GM19193 (cell line): Measurements from ENCODE around the gene CBLB.

Source experiments
- POLR2A ChIP-seq: IDR thresholded peaks from 4 replicates; pipeline ENCODE4 v1.6.1; 2011; ENCODE audit not compliant: insufficient read depth, insufficient read length; ENCODE audit errors: extremely low read depth

Gene CBLB

DNA sequence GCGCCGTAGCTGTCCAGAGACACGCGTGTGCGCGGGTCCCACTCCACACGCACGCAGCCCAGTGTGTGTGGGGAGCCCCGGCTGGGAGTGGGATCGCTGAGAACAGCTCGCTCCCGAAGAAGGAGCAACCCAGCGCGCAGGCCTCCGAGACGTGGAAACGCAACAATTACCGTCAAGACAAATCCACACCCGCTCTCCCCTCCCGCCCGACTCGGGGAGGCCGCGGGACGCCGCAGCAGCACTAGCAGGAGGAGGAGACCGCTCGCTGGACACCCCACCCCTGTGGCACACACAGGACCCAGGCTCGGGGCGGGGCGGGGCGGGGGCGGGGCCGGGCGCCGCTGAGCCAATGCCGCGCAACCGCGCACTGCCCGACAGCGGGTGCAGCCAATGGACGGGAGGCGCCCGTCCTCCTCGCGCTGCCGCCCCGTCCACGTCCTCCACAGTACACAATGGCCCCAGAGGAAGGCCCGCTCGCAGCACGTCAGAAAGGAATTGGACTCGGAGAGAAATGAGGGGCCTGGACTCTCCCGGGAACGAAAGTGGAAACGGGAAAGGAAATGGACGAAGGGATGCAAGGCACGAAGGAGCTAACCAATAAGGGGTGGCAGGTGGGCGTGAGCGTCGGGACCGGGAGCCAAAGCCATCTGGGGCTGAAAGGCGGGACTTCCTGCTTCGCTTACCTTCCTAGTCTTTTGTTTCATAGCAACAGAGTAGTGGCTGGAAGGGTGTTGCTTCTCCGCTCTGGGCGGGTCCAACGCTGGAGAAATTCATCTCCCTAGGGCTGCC lies at the start of gene CBLB:
Gene CBLB, minus strand, starts transcription at position 271 of the 789 bp plus-strand sequence. CDS start 1,435 bp downstream, outside the sequence.
- peak; percentile 57 for TF ChIP-seq POLR2A

DNA sequence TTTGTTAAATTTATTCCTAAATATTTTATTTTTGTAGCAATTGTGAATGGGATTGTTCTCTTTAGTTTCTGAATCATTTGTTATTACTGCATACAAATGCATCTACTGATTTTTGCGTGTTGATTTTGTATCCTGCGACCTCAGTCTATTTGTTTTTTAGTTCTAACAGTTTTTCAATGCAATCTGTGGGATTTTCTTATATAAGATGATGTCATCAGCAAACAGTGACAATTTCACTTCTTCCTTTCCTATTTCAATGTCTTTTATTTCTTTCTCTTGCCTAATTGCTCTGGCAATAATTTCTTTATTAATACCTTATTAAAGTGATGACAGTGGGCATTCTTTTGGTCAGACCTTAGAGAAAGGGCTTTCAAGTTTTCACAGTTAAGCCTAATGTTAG lies 48.0 kb upstream of the CBLB start:
- no peak for TF ChIP-seq POLR2A

DNA sequence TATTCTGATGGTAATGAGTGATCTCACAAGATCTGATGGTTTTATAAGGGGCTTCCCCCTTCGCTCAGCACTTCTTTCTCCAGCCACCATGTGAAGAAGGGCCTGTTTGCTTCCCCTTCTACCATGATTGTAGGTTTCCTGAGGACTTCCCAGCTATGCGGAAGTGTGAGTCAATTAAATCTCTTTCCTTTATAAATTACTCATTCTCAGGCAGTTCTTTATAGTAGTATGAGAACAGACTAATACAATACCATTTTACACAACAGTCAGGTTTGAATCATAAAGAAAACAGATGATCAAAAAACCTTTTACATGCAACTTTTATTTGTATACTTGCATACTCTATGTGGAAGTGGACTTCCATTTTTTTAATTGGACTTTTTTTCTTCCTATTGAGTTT lies 46.7 kb upstream of the CBLB start:
- TF ChIP-seq POLR2A = no peak

DNA sequence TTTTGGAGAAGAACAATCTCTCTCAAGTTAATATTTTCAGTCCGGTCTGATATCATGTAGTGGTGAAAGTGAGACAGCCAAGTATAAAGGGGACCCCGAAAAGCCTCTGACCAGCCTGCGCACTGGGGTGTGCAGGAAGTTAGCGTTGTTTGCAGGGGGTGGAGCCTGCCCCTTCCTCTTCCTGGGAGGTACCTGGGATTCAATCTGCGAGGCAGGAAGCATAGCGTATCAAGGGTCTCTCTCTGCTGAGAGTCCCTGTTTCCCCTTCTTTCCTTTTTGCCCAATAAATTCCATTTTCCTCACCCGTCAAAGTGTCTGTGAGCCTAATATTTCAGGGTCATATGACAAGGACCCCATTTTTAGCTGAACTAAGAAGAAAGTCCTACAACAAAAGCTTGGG lies 44.8 kb upstream of the CBLB start:
- no peak for TF ChIP-seq POLR2A

DNA sequence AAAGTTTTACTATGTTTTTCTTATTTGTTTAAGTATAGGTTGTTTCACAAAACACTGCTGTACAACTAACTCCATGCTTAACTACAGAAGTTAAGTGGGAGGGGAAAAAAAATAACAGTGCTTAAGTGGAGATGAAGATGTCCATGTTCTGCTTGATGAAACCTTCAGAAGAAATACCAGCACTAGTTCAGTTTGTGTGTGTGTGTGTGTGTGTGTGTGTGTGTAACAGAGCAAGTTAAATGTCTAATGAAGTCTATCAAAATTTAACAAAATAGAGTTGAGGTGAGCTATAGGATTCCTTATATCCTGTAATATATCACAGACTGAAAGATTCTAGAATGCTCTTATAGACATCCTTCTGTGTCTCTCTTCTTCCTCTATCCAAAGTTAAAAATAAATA lies 44.1 kb upstream of the CBLB start:
- TF ChIP-seq POLR2A = no peak

DNA sequence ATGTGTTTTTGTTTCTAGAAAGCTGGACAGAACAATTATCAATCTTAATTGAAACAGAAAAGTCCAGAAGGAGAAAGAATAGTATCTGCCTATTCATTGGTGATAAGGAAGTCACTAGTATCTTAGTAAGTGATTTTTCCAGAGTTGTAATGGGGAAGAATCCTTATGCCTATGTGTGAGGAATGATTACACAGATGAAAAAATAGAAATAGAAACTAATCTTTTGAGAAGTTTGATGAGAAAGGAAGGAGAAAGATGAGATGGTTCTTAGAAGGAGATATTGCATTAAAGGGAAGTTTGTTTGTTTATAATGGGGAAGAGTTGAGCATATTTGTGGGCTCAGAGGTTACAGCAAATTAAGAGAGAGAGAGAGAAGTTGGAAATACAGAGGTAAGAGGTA lies 42.7 kb upstream of the CBLB start:
- no peak for TF ChIP-seq POLR2A

DNA sequence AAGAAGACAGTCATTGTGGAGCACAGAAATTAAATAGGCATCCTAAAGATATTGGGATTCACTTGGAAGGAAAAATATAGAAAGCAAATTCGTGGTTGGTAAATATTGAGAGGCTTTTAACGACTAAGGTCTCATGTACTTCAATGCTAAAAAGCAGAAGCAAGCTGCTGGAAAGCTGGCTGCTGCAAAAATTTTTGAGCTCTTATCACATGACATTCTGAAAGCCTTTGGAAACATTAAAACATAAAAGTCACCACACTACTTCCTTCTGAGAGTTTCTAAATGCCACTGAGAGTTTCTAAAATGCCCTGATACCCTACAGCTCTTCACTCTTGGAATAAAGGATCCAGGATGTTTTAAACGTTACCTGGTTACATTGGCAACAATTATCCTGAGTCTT lies 39.0 kb upstream of the CBLB start:
- TF ChIP-seq POLR2A = no peak

DNA sequence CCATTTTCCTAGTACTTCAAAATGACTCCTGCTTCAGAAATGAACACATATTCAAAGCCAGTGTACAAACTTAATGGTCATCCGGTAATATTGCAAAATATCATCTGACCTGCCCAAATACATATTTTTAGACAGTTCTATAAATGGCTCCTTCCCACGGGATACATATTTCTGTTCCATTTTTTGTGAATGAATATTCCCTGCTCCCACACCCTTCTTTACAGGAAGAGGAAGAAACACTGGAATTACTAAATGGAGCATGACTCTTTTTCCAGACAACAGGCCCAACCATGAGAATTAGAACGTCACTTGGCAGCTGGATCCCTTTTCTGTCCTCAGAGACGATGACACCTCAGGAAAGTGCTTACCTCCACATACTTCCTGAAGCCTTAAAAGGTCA lies 38.0 kb upstream of the CBLB start:
- no peak for TF ChIP-seq POLR2A

DNA sequence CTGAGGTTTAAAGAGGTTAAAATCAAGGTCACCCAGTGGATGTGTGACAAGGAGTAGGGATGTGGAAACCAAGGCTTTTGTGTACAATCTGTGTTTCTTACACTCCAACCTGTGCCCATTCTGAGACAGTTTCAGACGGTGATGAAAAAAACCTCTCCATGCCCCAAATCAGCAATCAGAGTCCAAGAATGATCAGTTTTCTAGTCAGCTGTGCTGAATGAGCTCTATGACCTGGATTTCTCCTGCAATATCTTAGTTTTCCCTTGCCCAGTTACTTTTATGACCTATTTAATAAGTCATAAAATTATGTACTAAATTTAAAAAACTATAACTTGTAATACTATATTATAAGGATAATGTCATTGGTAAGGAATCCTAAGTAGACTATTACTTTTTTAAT lies 37.5 kb upstream of the CBLB start:
- TF ChIP-seq POLR2A = no peak

DNA sequence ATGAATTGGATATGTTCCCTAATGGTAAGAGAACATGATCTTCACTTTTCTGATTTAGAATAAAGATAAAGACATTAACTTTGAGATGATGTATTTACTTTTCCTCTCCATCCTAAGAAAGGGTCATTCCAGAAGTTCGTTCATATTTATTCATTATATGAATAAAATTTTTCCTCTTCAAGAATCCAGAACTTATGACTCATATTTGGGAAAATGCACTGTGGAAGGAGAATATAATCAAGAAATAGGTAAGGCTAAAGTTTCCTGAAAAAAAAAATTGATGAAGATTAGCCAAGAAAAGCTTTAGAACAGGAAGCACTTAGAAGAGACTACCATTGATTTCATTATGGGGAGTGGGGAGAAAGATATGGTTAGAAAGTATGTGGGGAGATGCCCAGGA lies 36.5 kb upstream of the CBLB start:
- TF ChIP-seq POLR2A = no peak

DNA sequence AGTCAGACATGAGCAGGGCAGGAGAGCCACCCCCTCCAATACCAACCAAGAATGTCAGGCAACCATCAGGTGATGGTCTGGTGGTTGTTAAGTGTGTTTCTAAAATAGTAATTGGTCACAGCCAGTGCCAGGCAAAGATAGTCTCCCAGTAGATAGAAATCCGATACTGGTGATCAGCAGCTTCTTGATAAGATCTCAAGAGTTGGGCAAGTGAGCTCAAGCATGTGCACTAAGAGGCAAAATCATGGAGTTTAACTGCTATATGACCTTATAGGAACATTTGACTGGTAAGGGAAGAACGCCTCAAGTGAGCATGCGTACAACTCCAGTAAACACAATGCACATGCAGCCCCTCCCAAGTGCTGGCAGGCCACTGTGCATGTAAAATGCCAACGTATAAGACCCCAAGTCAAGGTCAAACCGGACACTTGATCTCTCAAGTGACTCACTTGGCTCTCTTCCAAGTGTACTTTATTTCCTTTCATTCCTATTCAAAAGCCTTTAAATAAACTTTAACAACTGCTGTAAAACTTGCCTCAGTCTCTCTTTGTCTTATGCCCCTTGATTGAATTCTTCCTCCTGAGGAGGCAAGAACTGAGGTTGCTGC lies 36.0 kb upstream of the CBLB start:
- no peak for TF ChIP-seq POLR2A

DNA sequence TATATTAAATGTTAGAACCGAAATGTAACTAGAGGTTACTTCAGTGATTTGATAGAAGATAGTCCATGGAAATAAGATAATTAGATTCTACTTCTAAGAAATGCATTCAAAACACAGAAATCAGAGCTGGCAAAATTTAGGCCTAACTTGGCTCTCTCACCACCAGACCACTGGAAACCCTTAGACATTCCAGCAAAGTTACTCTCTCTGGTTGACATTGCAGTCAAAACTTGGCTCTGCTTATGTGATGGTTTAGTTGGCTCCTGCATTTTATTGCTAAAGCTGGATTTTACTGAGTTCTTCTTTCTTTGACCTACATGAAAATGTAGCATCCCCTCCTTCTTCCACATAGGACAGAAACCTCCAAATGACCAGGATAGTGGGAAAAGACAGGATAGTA lies 35.4 kb upstream of the CBLB start:
- TF ChIP-seq POLR2A = no peak

DNA sequence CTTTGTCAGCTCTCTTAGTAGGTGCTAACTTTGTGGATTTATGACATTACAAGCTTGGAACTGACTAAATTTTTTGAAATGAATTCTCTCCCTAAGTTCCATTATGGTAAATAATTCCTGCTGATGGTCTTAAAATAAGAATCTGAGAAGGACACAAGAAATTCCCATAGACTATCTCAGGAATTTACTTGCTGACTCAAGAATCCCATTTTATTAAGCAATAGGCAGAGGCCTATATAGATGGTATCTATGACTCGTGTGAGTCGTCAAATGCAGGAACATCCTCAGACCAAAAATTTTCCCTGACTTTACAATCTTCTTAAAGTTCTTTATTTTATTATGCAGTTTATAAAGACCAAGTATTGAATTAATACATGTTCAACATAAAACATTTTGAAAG lies 30.7 kb upstream of the CBLB start:
- TF ChIP-seq POLR2A = no peak

DNA sequence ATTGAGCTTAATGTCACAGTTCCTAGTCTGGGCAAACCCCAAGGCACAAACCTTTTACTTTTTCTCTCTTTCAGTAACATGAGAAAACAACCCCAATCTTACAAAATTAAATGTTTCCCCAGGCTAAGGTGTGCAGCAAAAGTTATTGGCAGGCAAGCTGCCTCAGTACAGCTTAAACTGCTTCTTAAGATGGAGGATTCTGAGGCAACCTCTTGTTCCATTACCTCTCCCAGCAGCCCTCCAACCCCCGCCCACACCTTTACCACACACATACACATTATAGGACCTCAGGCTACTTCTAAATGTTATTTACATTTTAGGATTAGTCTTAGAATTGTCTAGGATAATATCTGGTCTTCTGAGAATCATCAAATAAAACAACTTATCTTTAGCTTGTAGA lies 22.3 kb upstream of the CBLB start:
- TF ChIP-seq POLR2A = no peak

DNA sequence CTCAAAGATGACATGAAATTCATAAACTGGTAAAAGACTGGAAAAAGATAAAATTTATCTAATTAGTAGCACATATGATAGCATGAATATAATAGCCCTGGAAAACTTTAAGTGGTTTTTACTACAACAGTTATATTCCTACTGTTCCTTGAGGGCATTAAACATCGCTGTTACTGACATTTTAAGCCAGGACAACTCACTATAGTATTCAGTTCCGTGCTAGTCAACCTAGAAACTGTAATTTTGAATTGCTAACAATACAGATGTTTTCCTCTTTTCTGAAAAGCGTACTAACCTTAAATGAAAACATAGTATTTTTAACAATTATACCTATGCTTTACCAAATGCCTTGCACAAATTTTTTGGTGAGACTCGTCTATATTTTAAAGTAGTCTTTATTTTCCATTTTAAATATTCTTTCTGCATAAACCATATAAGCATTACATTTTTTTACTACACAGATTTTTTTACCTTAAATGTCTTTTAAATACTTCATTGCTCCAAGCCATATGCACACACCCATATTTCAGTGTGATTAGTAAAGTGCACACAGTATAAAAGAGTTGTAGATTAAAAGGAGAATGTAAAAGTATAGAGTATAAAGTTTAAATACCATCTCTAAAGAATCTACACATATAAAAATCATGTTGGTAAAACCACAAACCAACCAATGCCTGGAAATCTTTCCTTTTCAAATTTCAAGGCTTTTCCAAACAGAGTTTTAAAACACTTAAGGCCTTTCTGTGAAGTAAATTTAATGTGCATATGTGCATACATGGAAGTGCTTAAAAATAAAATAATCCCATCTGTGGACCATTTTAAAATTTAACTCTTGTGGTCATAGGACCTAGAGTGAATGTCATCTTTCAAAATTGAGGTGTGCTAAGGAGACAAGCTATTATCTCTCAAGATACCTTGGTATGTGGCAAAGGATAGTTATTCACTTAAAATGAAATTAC lies 20.1 kb upstream of the CBLB start:
- TF ChIP-seq POLR2A = no peak

DNA sequence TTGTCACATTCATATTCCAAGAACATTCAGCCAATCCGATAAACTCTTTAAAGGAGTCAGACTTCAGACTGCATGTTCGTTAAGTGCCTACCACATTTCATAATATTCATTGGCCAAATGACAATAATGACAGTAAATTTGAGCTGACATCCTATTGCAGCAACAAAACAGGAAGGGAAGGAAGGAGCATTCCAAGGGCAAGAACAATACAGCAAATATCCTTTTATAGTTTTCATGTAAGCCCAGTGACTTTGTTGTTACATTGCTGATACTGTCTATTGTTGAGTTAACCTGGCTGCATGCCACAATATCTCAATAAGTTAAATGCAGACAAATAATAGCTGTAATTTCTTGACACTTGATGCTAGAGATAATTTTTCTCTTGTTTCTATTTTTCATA lies 16.4 kb upstream of the CBLB start:
- TF ChIP-seq POLR2A = no peak

DNA sequence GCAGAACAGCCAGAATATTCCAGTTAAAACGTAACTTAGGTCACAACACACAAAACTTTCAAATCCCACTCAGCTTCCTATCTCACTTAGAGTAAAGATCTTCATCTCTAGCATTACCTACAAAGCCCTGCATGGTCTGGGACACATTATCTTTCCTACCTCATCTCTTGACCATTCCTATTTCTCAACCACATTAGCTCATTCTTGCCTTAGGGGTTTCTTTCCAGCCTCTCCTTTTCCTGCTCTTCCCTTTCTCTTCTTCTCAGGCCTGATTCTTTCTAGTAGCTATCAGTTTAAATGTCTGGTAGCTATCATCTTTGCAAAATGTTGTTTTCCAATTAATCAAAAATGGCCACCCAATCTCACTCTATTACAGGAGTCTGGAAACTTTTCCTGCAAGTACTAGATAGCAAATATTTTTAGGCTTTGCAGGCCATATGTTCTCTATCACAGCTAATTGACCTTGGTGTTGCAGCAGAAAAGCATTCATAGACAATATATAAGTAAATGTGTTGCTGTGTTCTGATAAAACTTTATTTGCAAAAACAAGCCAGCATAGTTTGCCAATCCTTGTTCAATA lies 15.1 kb upstream of the CBLB start:
- no peak for TF ChIP-seq POLR2A
